GM19324 (cell line): ENCODE data around the gene WSCD2.

Experiments
- ATAC-seq: cut with Tn5 transposase; IDR thresholded peaks from one replicate; pipeline ENCODE4 v1.9.1; 2021; ENCODE audit warnings: mild to moderate bottlenecking, moderate library complexity; ENCODE audit not compliant: unreplicated experiment, low FRiP score

The WSCD2 gene

DNA sequence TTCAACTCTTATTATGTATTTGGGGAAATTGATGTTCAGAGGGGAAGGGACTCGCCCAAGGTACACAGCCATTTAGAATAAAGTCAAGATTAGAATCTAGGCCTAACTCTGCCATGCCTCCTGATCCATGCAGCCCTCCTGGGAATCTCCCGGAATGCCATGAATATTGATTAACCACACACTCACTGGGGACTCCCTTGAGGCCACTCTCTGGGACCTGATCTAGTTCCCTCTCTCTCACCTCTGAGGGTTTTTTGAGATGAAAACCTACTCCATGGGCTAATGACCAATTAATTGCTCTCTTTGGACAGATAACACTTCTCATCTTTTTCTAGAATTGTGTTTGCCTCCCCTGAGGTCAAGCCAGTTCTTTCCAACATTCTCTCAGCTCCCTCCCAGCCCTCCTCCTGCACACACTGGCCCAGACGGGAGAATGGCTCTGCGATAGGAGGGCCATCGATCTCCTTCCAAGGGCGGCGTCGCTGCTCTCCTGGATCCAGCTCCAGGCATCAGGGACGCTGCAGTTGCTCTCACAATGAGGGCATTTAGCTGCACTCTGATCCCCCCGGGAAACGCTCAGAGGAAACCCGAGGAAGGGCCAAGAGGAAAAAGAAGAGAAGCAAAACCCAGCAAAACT, 22.6 kb downstream of the WSCD2 start:
- no peak for ATAC-seq

DNA sequence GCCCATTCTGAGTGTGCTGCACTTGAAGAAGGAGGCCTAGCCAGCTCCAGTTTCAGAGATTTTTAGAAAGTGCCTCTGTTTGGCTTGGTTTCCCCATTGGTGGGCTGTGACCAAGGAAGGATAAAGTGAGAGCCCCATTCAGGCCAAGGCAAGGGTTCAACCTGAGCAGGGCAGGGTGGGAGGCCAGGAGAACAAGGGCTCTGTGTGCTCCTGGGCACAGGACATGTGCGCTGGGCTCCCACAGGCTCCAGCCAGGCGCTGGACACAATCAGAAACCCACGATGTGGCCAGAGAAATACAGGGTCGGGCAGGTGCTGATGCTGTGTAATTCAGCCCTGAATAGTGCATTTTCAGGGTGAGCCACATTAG, 23.1 kb downstream of the WSCD2 start:
- no peak for ATAC-seq

DNA sequence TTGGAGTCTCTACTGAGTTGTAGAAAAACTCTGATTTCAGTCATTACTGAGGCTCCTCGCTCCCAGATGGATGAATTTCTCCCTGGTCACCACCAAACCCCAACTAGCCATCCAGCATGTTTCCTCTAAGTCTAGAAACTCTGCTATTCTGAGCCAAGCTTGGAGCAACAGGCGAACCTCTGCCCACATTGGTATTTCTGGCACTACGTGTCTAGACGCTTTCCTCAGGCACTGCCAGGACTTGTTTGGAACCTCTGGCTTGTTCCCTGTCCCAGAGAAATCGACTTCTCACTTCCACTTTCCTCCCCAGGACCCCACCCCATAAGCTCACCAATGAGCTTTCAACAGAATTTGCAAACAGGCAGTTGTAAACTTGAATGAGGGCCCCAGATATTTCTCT, 27.6 kb downstream of the WSCD2 start:
- no peak for ATAC-seq

DNA sequence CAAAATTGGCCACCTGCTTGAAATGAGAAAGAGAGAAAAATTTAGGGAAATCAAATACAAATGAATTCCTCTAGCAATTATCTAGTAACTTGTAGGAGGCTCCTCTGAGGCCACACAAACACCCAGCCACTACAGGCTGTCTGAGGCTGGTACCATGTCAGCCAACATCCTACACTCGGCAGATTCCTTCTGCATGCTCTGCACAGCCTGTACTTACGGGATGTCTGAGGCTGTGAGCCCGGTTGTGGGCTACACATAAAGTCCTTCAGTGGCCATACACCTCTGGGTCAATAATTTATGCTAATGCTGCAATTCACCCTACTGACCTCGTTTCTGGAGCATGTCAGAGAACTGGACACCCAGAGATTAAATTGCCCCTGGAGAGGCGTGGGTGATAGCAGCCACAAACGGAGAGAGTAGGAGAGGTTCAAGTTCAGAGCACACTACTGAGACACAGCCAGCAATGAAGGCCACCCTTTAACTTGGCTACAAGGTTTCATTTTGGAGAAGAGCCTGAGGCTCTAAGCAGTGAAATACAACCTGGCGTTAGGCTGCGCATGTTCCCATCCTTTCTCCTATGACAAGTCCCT, 28.9 kb downstream of the WSCD2 start:
- ATAC-seq: no peak

DNA sequence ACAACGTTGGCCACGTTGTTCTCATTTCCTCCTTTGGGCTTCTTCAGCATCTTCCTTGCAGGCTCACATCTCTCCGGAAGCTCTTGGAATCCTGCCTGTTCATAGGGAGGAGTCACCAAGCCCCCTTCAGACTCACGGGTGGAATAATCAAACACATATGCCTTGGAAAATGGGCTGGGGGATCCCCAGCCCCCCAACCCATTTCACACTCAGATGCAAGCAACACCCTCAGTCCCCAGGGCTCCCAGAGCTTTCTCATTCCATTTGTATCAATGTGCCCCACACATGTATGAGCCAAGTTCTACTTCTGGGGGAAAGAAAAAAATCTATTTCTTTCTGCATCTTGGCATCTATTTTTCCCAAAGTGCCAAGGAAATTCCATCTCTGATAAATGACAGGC, 33.1 kb downstream of the WSCD2 start:
- ATAC-seq: no peak

DNA sequence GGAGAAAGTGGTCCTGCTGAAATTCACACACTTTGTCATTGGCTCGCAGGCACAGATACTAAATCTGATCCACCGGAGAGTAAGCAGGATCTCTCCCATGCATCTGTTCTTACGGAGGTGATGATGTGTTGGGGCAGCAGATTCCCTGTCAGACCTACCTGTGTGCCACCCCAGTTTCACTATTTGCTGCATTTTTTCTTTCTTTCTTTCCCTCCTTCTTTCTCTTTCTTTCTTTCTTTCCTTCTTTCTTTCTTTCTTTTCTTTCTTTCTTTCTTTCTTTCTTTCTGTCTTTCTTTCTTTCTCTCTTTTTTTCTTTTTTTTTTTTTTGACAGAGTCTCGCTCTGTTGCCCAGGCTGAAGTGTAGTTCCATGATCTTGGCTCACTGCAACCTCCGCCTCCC, 37.4 kb downstream of the WSCD2 start:
- no peak for ATAC-seq

DNA sequence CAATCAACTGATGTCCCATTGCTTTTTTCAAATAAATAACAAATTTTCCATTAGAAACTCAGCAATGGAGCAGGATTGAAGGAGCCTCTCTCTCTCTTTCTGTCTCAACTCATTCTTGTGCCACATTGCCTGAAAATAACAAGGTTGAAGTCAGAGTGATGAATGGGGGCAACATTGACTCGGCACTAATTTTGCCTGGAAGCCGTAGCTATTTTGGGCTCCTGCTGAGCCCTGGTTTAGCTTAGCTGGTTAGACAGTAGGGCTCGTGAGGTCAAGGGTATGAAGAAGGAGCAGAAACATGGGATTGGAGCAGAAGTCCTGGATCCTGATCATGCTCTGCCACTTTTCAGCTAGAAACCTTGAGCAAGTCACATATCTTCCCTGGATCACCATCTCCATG, 38.9 kb downstream of the WSCD2 start:
- no peak for ATAC-seq

DNA sequence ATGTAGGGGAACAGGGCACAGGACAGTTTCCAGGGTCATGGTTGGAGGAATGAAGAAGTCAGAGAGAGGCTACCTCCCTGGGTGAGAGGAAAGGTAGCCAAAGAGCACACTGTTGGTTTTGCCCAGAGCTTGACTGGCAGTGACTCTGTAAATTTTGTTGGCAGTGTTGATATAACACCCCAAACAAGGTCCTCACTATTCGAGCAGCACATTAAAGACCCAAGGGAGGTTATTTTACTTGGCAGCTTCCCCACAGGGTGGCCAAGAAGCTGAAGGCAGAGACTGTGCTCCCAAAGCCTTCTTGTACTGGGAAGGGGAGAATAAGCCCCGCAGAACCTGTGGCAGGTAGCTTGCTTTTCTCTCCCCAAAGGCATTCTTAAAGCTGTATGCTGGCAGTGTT, 40.6 kb downstream of the WSCD2 start:
- ATAC-seq: no peak

DNA sequence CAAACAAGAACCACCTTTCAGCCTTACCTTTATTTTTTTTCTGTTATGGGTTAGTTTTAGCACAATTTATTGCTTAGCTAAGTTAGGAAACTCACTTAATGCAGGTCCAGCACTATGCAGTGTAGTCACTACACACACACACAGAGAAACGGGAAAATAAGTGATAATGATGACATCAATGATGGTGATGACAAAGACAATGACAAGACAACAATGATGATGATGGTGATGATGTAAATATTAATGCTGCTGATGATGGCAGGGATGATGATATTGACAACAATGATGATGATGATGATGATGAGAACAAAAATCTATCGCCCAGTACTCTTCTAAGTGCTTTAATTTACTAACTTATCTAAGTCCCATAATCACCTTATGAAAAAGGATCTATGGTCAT, 41.1 kb downstream of the WSCD2 start:
- no peak for ATAC-seq

DNA sequence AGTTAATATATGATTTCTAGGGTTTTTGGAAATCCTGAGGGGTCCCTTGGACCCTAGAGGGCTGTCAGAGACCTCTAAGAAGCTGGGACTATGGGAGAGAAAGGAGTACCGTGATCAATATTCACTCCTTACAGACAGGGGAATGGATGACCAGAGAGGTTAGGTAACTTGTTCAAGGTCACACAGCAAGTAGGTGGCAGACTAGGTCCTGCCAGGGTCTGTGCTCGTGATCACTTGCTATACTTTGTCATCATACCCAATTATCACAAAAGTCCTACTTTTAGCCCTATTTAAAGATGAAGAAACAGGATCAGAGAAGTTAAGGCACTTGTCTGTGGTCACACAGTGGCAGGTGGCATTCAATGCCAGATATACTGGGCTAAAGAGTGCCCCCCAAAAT, 42.9 kb downstream of the WSCD2 start:
- ATAC-seq: no peak

DNA sequence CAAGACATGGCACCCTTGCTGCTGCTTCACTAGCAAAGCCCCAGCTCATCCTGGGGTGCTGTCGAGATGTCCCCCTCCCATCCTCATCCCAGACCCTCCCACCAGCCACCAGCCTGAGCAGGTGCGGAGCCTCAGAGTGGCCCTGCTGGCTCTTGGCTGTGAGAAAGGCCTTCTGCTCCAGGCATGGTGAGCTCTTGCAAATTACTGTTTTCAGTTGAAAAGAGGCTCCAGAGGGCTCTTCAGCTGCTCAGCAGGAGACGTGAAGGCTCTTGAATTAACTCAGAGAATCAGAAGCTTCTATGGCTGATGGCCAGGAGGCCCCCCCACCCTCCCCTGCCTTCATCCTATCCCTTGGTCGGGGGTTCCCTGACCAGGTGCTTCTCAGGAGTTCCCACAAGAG, 44.1 kb downstream of the WSCD2 start:
- no peak for ATAC-seq

DNA sequence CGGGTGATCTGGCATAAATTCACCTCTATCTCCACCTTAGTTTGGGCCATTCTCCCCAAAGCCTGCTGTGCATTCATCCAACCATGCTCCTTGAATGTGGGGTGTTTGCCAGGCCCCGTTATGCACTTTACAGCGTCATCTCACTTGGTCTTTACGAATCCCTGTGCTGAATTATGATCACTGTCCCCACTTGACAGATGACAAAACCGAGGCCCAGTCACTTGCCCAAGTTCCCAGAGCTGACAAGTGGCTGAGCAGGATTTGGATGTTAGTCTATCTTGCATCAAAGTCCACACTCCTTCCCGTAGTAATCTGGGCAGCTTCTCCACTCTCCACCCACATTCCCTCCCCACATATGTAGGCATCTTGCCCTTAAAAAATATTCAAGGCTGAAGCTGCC, 44.8 kb downstream of the WSCD2 start:
- no peak for ATAC-seq

DNA sequence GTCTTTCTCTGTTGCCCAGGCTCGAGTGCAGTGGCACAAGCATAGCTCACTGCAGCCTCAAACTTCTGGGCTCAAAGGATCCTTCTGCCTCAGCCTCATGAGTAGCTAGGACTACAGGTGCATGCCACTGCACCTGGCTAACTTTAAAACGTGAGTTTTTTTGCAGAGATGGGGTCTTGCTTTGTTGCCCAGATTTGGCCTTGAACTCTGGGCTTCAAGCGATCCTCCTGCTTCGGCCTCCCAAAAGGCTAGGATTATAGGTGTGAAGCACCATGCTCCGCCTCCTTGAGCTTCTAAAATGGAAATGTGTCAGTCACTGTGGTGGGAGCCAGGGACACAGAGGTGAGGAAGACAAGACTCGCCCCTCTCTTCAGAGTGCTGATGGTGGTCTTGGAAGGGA, 45.6 kb downstream of the WSCD2 start:
- ATAC-seq: no peak

DNA sequence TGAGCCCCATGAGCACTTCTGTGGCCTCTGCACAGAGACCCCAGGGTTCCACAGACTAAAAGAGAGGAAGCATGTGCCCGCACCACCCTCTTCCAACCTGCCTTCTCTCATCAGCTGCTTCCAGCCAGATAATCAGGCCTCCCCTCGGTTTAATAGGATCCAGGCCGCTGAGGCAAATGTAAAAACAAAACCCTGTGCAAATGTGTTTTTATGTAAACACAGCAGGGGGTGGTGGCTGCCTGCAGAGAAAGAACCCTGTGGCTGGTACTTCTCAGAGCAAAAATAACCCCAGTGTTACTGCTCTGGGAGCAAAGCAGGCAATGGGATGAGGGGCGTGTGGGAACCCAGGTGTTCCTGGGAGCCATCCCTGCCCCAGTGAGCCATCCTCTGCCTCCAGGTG, 46.2 kb downstream of the WSCD2 start:
- no peak for ATAC-seq

DNA sequence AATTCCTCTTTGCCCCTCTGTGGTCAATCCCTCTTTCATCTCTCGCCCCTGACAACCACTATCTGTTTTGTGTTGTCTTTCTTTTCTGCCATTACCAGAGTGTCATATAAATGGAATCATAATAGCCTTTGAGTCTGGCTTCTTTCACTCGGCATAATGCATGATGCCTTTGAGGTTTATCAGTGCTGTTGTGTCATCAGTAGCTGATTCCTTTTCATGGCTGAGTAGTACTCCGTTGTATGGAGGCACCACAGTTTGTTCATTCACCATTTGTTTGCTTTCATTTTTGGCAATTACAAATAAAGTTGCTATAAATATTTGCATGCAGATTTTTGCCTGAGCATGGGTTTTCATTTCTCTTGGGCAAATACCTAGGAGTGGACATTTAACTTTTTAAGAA, 47.2 kb downstream of the WSCD2 start:
- ATAC-seq: no peak

DNA sequence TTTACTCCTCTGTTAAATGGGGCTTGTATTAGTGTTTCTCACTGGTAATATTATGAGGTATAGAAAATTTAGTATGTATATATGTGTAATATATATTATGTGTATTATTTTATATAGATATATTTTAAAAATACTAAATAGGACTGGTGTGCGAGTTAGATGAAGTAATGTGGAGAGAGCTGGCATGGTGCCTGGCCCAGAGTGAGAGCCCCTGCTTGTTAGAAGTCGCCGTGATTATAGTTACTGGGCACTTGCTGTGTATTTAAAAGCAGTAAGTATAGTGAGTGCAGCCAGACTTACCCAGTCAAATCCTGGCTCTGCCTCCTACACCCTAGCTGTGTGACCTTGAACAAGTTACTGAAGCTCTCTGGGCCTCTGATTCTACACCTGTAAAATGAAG, 48.0 kb downstream of the WSCD2 start:
- ATAC-seq: no peak

DNA sequence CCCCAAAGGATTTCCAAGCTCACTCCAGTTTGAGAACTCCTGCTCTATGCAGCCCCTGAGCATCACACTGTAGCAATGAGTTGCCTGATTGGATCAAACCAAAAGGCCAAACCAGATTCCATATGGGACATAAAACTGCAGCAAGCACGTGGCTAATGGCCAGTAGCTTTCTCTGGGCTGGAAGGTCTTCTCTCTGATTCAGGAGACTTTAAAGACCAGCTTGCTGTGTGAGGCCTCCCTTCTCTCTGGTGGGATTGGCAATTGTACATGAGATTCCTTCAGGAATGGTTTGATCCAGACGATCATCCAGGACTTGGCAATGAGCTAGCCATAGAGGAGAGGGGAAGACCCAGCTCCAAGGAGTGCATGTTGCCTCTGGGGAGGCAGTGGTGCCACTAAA, 50.2 kb downstream of the WSCD2 start:
- no peak for ATAC-seq

DNA sequence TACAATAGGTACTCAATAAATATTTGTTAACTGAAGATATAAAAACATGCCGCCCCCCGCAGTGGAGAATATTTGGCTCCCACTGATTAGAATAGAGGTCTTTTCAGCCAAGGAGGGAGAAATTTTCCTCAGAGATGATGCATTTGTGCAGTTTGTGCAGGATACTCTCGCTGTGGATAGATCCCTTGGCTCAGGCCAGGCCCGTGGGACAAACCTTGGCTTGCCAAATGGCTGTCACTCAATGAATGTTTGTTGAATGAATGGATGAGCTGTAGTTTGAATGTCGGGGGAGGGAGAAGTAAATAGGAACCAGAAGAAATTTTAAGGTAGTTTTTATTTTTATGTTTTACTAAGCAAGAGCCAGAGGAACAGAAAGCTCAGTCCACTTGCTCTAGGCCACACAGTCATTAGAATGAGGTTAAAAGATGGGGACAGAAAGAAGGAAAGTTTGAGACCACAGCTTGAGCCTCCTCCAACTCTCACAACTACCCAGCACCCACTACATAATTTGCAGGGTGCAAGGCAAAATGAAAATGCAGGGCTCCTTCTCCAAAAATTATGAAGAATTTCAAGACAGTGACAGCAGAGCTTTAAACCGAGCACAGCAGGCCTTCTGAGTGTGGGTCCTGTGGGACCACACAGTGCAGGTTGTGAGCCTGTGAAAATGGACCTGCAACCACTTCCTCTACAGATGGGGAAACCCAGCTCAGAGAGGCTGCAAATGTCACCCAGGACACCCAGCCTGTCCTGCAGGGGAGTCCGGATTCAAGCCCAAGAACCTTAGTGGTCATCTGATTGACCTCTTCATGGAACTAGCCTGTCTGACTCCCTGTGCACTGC, 51.4 kb downstream of the WSCD2 start:
- no peak for ATAC-seq

DNA sequence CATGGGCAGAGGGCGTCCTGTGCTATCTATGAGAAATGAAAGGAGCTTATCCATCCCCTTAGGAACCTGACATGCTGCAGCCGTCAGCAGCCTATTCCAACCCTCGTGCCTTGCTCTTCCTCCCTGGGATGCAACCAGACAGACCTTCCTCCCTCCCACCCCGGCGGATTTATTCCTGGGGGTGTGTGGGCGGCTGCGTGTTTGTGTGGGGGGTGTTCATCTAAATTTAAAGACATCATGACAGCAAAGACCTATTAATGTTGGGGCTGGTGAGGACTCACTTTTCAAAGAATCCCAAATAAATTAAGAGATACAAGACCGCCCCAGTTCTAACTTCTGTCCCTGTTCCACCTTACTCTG, 52.0 kb downstream of the WSCD2 start:
- no peak for ATAC-seq

DNA sequence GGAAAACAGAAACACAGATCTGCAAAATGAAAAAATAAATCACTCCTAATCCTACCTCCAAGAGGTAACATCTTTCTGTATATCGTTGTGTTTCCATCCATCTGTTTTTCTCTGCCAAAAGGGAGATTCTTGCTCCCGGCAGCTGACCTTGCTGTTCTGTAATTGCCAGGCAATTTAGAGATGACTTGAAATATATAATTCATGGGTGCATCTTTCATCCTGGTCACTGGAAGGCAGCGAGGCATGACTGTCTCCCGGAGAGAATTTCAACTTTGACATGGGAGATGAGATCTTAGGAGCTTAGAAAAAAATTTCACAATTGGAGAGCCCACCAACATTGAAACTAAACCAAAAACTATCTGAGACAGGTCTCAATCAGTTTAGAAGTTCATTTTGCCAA, 53.0 kb downstream of the WSCD2 start:
- ATAC-seq: no peak

DNA sequence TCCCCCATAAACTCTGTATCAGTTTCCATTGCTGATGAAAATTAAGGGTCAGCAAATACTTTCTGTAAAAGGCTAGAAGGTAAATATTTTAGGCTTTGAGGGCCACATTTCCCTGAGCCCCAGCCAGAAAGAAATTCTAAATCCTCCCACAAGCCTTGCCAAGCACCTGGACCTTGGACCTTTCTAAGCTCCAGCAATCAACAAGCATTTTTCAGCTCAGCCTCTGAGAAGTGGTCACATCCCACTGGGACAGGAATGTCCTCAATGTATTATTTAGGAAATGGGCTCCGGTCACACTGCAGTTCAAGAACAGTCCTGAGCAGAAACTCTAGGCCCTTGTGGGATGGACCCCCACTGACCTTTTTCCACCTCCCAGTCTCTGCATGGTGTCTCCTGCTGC, 55.9 kb downstream of the WSCD2 start:
- ATAC-seq: no peak

DNA sequence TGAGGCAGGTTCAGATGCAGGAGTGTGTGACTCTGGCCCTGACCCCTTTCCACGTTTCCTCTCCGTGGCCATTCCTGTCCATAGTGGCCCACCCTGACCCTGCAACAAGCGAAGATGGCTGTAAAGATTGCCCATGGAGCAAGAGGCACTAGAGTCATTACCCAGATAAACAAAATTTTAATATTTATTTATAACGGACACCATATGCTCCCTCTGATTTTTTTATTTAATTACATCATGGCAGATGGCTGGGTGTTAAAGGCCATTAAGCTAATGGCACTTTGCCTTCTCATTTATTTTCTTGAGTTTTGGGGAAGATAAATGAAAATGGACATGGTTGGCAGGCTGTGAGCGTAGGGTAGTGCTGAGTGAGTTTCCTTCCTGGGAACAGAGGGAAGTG, 58.7 kb downstream of the WSCD2 start:
- ATAC-seq: no peak
